CD4-positive, alpha-beta T cell treated with Interleukin-15 for 4 hours (primary cell): ENCODE measurements around the gene MCF2L.
"Not testable (repeated sequence)": the region's sequence is repeated elsewhere in the genome, so short reads cannot be mapped to it uniquely, and the experiment has no call there.

Experiments
- DNase-seq: peaks from one replicate; pipeline ENCODE4 v3.0.0-alpha.2; 2020; ENCODE audit warnings: low spot score

Gene MCF2L

DNA sequence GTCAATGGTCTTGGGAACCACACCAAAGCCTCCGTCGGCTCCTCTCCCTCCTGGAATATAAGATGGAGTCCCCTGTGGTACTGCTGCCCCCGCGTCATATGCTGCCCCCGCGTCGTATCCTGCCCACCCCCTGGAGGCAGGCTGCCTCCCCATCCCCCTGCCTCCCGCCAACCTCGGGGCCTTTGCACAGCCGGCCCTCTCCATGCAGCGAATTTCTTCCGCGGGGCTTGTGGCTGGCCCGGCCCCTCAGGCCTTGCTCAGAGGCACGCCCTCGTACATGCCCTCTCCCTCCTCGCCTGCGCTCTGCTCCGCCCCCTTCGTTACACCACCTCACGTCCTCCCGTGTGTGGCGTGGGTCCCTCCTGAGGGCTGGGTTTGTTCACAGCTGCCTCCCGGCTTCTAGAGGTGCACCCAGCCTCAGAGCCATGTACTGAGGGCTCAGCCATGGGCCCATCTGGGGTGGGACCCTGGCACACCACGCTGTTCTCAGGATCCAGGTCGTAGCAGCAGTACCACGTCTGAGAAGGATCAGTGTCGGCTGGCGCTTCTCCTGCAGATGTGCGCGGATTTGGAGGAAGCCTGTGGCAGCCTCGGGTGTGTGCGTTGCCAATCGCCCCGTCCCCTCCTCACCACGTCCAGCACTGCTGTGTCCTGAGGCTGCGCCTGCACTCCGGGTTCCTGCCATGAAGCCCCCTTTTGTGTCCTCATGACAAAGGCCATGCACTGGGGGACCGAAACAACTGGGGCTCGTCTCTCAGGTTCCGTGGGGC is 47.7 kb downstream of the MCF2L start:
- DNase-seq: no peak

DNA sequence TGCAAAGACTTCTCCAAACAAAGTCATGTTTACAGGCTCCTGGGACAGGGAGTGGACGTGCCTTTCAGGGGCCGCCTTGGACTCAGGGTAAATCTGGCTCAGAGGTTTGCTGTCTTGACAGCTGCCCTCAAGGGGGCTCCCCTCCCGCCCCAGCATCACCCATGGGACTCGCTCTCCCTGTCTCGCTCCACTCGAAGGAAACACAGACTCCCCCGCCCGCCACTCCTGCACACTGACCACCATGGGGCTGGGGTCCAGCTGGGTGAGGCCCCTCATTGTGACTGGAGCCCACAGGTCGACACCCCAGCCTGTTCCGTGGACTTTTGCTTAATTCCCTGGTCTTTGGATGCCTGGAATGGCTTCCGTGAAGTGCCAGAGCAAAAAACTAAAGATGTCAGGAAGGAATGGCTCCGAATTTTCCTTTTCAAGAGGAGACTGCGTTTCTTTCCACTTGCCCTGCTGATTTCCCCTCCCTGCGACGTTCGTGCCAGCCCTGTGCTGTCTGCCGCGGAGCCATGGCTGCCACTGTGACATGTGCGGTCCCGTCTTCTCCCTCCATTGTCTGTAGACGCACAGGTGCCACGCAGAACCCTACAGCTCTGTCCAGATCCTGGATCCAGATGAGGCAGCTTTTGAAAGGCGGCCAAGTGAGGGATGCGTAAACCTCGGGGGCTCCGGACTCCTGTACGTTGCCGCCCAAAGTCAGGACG is 48.6 kb downstream of the MCF2L start:
- DNase-seq: no peak

DNA sequence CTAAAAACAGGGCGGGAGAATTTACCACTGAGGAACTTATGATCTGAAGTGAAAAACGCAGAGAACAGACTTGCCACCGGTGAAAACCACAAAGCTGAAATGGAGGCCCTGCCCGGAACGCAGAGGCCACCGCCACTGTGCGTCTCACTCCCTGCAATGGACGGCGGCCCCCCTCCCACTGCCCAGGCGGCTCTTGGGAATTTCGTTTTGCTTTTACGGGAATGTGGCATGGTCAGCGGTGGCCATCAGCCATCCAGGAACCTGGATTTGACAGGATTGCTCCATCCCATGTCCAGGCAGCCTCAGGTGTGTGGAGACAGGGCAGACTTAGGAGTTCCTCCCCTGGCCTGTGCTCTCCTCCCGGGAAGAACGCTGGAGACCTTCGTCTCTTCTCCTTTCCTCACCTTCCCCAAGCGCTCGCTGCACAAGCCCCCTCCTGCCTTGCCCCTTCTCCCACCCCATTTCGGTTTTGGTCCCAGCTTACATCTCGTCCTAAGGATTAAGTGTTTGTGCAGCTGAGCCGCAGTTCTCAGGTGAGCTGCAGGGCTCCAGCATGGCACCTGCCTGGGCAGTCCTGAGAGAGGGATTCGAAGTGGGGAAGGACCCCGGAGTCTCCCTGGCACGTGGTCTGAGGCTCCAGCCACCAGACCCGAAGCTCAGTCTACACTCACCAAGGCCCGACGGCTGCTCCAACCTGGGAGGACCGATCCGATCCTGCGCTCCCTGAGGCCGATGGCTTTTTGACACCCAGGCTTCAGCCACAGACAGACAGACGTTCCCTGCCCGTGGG is 49.9 kb downstream of the MCF2L start:
- no peak for DNase-seq

DNA sequence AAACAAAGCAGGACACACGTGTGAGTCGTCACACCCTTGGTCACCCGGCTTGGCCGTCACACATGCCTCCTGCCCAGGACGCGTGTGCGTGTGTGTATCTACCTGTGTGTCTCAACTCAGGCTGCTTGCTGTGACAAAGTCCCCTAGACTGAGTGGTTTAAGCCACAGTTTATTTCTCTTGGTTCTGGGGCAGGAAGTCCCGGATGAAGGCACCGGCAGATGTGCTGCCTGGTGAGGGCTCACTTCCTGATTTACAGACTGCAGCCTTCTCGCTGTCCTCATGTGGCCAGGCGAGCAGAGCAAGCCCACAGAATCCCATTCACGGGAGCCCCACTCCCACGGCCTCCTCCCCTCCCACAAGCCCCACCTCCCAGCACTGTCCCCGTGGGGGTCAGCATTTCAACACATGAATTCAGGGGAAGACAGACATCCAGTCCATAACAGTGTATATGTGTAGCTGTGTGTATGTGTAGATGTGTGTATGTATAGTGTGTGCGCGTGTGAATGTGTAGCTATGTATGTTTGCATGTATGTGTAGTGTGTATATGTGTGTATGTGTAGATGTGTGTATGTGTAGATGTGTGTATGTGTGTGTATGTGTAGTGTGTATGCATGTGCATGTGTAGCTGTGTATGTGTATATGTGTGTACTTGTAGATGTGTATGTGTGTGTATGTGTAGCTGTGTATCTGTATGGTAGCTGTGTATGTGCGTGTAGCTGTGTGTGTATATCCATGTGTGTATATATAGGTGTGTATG is 51.5 kb downstream of the MCF2L start:
- no peak for DNase-seq

DNA sequence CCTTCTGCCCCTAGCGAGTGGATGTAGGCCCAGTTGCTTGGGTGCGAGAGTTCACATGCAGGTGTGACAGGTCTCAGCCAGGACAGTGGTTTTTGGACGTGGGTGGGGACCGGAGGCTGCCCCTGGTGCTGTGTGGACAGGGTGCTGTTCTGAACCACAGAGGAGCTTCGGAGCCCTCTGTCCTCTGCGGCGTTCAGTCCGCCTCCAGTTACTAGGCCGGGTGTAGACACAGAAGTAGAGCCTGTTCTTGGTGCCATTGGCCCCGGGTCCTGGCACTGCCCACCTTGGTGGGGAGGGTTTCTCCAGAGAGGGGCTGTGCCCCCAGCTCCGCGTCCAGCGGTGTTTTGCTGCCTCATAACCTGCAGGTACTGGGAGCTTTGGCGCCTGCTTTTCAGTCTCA is 52.4 kb downstream of the MCF2L start:
- no peak for DNase-seq

DNA sequence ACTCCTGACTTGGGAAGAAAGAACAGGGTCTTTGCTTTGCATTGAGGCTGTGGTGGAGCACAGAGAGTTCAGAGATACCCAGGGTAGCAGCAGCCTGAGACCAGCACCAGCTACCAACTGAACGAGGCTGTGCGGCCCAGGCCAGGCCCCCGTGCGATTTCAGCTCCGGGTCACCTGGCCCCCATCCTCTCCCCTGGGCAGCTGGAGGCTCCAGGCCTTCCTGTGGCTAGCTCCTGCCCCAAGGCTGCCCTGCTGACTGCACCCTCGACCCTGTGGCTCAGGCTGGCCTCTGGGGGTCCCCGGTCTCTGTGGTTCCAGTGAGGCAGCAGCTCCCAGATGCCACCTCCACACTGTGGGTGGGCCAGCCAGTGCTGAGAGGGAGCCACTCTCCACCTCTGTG is 52.8 kb downstream of the MCF2L start:
- no peak for DNase-seq

DNA sequence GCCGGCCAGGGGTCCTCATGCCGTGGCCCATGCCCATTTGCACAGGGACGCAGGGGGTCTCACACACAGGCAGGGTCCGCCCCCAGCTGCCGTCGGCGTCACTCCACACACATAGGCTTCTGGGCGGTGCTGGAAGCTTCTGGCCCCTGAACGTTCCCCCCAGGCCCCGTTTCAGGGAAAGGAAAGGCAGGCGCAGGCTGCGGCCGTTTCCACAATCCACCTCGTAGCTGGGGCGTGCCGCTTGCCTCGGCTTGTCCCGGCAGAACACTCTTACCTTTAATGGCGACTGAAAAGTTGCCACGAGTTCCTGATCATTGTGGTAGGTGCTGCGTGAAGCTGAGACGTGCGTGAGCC is 53.4 kb downstream of the MCF2L start:
- no peak for DNase-seq

DNA sequence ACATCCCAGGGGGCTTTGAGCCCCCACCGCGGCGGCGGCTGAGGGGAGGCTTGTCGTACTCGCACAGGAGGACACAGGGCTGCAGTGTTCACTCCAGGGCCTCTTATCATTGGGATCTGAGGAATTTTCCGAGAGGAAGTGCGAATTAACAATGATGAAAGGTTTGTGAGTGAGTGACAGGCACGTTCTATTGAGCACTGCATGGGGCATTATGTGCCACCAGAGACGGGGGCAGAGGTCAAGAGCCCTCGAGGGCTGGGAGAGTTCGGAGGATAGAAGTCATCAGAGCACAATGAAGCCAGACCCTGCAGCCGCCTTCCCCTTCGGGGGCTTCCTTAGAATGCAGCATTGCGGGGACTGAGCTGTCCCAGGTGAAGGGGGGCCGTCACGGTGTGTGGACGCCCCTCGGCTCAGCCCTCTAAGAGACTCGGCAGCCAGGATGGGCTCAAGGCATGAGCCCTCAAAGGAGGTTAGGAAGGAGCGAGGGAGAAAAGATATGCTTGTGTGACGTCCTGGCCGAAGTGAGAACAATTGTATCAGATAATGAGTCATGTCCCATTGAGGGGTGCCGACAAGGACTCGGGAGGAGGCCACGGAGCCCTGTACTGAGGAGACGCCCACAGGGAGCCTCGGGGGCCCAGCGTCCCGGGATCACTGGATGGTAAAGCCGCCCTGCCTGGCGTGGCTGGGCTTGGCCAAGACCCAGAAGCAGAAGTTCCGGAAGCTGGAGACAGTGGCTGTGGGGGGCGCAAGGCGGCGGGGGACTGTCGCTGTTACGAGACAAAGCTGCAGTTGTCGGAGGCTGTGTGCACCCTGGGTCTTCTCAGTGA is 53.9 kb downstream of the MCF2L start:
- DNase-seq: no peak

DNA sequence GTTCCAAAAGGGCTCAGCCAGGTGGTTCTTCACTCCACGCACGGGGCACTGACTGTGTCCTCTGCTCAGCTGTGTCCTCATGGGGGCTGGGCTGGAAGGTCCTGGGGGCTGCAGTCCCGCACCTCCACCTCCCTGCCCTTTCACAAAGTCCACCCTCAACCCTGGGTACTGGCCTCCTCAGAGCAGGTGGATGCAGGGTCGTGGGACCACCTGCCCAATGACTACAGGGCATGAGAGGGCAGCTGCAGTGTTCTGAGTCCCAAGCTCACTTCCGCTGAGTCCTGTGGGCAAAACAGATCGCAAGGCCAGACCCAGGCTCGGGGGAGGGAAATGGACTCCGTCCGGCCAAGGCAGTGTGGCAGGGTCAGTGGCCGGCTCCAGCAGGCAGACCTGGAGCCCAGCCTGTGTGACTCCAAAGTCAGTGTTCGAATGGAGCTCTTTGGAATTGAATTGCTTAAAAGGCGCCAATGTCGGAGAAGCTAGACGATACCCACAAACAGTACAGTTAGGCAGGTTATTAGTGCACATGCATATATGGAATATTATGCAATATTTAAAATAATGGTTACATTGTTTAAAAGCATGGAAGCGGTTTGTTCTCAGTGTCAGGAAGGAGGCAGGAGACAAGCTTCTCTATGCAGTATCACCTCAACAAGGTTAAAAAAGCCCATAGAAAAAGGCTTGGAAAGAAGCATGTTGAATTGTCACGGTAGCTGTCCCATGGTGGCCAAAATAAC is 54.8 kb downstream of the MCF2L start:
- no peak for DNase-seq

DNA sequence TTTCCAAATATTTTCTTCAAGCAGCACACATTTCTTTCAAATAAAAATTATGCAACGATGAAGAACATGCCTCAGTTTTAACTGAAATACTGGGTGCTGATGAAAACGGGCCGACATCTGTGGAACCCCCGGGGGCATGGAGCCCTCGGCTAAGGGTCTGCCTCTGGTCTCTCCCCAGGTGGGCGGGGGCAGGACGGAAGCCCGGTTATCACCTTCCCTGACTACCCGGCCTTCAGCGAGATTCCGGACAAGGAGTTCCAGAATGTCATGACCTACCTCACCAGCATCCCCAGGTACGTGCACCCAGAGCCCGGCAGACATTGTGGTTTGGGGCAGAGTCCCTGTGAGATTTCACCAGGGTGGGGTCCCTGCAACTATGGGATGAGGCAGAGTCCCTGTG is 55.5 kb downstream of the MCF2L start:
- no peak for DNase-seq

DNA sequence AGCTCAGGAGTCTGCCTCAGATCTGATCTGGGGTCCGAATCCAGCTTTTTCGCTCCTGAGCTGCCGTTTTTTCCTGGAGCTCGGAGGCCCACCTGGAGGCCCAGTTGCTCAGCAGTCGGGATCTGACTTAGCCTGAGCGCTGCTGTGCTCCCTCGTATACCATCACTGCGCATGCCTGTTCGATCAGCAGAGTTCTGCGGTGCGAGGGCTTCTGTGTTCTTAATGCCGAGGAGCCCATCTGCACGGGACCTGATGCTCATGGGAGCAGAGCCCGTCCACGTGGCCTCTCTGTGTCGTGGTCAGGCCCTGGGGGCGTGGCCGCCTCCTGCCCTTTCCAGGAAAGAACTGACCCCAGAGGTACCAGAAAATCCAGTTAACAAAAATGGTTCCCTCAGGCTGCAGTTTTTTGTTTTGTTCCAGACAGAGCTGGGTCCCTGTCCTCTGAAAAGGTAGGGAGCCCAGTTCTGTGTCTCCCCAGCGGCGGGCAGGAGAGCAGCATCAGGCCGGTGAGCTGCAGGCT is 57.4 kb downstream of the MCF2L start:
- no peak for DNase-seq

DNA sequence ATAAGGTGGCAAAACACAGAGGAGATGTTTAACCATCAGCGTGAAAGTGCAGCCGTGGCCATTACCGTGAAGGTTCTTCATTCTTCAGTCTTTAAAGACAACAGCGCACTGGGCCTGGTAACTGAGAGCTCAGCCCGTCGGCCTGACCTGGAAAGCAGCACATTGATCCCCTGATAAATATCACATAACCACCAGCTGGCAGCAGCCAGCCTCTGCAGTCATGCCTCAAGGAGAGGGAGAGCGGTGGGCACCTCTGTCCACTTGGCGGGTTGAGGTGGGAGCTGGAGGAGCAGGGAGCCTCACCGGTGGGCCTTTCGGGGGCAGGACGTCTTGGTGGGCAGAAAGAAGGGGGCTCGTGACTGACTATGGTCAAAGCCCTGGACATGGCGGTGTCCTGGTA is 58.1 kb downstream of the MCF2L start:
- no peak for DNase-seq

DNA sequence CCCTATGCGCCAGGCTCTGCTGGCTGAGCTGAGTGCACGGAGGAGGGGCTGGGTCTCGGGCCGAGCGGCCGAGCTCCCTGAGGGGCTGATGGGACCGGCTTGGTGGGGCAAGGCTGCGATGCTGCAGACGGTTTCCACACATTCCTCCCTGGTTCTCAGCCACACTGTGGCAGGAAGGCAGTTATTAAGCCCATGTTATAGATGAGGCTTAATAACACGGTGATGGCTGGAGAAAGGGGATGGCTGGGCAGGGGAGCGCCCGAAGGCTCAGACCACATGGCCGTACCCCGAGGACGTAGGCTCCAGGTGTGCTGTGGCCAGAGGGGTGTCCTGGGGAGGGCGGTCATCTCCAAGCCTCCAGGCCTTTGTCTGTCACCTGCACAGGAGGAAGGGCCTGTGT is 58.6 kb downstream of the MCF2L start:
- DNase-seq: no peak

DNA sequence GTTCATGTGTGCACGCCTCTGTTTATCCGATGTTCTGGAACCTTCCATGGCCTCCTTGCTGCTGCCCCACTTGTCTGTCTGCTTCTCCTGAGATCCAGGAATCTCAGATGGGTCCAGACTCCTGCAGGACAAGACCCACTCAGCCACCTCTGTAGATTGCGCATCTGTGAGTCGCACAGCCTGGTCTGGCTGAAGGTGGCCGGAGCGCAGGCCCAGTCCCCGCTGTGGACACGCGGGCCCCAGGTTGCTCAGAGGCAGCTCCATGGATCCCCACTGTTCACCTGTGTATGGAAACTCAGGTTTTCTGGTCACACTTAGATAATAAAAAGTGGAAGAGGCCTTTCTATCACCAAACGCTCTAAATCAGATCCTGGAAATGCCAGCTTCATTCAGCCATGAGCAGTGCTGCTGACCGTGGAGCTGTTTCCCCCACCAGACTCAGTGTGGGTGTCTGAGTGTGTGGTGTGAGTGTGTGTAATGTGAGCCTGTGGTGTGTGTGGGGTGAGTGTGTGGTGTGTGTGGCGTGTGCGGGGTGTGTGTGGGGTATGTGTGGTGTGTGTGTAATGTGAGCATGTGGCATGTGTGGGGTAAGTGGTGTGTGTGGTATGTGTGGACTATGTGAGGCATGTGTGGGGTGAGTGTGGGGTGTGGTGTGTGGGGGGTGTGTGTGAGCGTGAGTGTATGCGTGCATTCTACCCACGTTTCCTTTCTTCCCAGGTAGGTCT is 59.5 kb downstream of the MCF2L start:
- DNase-seq: no peak

DNA sequence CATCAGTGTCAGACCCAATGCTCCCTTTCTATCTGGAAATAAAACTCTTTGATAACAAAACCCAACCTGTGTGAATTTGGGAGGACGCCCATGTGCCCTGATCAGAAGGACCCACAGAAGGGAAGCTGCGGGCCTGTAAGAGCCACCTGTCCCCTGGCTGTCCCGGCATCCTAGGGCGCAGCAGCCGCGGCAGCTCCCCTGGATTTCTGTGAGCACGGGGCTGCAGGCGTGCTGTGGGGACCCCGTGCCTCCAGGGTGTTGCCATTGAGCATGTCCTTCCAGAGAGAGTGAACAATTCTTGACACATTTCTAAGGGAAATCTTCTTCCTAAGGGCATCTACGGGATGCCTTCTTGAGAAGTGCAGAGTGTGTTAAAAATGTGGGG is 60.0 kb downstream of the MCF2L start:
- no peak for DNase-seq

DNA sequence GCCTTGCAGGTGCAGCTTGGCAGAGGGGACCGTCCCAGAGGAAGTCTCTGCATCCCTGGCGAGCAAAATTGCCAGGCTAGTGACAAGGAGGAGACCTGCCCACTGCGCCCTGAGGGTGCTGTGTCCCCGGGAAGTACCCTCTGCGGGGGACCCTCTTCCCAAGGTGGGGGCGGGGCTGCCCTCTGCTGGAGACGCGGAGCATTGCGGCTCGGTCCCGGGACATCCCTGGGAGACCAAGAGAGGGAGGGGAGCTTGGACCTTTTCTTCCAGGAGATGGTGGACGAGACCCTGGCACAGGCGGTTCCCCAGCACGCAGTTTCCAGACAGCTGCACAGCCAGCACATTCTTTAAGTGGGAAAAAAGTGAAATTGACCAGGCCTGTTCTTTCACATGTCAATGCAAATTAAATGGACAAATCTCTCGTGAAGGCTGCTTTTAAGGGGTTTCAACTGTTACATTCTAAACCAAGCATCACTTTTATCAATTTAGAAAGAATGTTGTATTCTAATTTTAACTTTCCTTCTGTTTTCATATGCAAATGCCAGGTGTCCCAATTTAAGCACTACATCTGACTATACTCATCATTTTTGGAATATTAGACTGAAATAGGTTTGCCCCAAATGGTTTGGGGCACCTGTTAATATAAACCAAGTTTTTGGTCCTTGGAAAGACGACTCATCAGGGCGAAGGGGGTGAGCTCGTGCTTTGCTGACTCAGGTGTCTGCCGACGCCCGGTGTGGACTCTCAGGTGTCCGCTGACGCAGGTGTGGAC is 60.7 kb downstream of the MCF2L start:
- DNase-seq: peak; percentile 35

DNA sequence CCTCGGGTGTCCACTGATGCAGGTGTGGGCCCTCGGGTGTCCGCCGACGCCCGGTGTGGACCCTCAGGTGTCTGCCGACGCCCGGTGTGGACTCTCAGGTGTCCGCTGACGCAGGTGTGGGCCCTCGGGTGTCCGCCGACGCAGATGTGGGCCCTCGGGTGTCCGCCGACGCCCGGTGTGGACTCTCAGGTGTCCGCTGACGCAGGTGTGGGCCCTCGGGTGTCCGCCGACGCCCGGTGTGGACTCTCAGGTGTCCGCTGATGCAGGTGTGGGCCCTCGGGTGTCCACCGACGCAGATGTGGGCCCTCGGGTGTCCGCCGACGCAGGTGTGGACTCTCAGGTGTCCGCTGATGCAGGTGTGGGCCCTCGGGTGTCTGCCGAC is 61.2 kb downstream of the MCF2L start:
- not testable (repeated sequence) for DNase-seq

DNA sequence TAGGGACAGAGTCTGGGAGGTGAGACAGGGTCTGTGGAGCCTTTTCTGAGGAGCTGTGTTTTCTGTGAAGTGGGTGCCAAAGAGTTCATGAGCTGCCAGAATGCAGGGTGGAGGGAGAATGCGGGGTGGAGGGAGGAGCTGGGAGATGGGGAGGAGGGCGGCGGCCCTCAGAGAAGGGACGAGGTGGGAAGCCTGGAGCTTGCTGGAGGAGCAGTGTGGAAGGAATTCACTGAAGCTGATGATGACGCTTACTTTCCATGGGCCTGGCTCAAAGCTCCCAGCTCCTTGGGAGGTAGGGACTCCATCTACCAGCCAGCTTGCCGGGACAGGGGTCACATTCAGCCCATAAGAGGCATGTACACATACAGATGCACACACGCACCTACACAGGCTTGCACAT is 62.5 kb downstream of the MCF2L start:
- no peak for DNase-seq

DNA sequence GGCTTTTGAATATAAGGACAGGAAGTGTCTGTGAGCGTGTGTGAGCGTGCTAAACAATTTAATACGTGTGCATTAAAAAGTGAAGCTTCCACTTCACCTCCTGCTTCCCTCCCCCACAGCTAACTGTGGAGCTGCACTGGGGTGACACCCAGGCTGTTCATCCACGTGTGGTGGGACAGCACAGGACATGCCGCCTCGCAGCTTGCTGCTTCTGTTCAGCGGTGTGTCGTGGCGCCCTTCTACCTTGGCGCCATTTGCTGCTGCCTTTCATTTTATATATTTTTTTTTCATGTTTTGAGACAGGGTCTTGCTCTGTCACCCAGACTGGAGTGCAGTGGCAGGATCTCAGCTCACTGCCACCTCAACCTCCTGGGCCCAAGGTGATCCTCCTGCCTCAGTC is 63.3 kb downstream of the MCF2L start:
- DNase-seq: no peak
